WTC11 (cell line): ENCODE data around the gene HEBP1. TPM values are rescaled to one million over a fixed set of nuclear protein-coding genes. Genes with fewer than 3 reads are reported as not detected.

Experiments used
- ATAC-seq: fragments of 200-7000 bp; cut with Tn5 transposase; 2 replicates; pipeline ENCODE4 v1.10.0; 2021; ENCODE audit warnings: mild to moderate bottlenecking, moderate library complexity
- CTCF ChIA-PET: fragments of 300-600 bp; sonication (Branson Sonifier 250); formaldehyde crosslinking; loops from one replicate; lab custom pipeline; 2021; ENCODE audit warnings: antibody characterized with exemption; lab: Charles Lee
- POLR2A ChIA-PET: fragments of 350-600 bp; sonication (Branson Sonifier 250); formaldehyde crosslinking; loops from one replicate; lab custom pipeline; 2021; ENCODE audit warnings: antibody characterized with exemption; lab: Charles Lee
- DNase-seq: peaks from one replicate; pipeline ENCODE4 v3.0.0; 2021; ENCODE audit warnings: low spot score
- H3K27ac Mint-ChIP-seq: 2 replicates; pipeline ENCODE4 v1.8.0; 2021; ENCODE audit warnings: mixed read lengths
- H3K27me3 Mint-ChIP-seq: 2 replicates; pipeline ENCODE4 v1.8.0; 2021; ENCODE audit warnings: low read depth, mild to moderate bottlenecking, moderate library complexity, mixed read lengths
- H3K36me3 Mint-ChIP-seq: 2 replicates; pipeline ENCODE4 v1.8.0; 2021; ENCODE audit warnings: mixed read lengths
- H3K4me1 Mint-ChIP-seq: 2 replicates; pipeline ENCODE4 v1.8.0; 2022; ENCODE audit warnings: mixed read lengths
- H3K4me3 Mint-ChIP-seq: 2 replicates; pipeline ENCODE4 v1.8.0; 2021; ENCODE audit warnings: mild to moderate bottlenecking, moderate library complexity, mixed read lengths
- H3K9me3 Mint-ChIP-seq: 2 replicates; pipeline ENCODE4 v1.8.0; 2021; ENCODE audit warnings: mixed read lengths
- ATF2 ChIP-seq: sonication (generic); formaldehyde crosslinking; IDR thresholded peaks from 2 replicates; pipeline ENCODE4 v1.8.1; 2022; ENCODE audit warnings: low read depth, missing genetic modification reagents, borderline replicate concordance
- CDX4 ChIP-seq: fragments of 250-450 bp; sonication (Bioruptor Pico); IDR thresholded peaks from 2 replicates; pipeline ENCODE4 v1.9.0; 2021; ENCODE audit warnings: moderate library complexity, mild to moderate bottlenecking, inconsistent platforms, borderline replicate concordance
- CREM ChIP-seq: sonication (generic); formaldehyde crosslinking; IDR thresholded peaks from 2 replicates; pipeline ENCODE4 v1.8.1; 2022; ENCODE audit warnings: mild to moderate bottlenecking, missing genetic modification reagents, moderate library complexity
- ELF4 ChIP-seq: sonication (generic); formaldehyde crosslinking; IDR thresholded peaks from 2 replicates; pipeline ENCODE4 v1.8.1; 2022; ENCODE audit warnings: low read depth, mild to moderate bottlenecking, moderate library complexity, missing genetic modification reagents
- GABPB1 ChIP-seq: sonication (generic); formaldehyde crosslinking; IDR thresholded peaks from 2 replicates; pipeline ENCODE4 v1.8.1; 2023; ENCODE audit warnings: mild to moderate bottlenecking, missing genetic modification reagents
- GRHL2 ChIP-seq: fragments of 250-450 bp; sonication (Bioruptor Pico); IDR thresholded peaks from 2 replicates; pipeline ENCODE4 v1.8.0; 2022; ENCODE audit warnings: mild to moderate bottlenecking, moderate library complexity; ENCODE audit not compliant: insufficient replicate concordance, severe bottlenecking
- HMGA2 ChIP-seq: fragments of 250-450 bp; sonication (Bioruptor Pico); IDR thresholded peaks from 2 replicates; pipeline ENCODE4 v1.4.0; 2021; ENCODE audit warnings: mild to moderate bottlenecking, moderate library complexity
- IRF1 ChIP-seq: sonication (generic); formaldehyde crosslinking; IDR thresholded peaks from 2 replicates; pipeline ENCODE4 v1.8.0; 2023; ENCODE audit warnings: missing genetic modification reagents
- JUN ChIP-seq: sonication (generic); formaldehyde crosslinking; IDR thresholded peaks from 2 replicates; pipeline ENCODE4 v1.8.0; 2023; ENCODE audit warnings: mild to moderate bottlenecking, missing genetic modification reagents
- MAX ChIP-seq: sonication (generic); formaldehyde crosslinking; IDR thresholded peaks from 2 replicates; pipeline ENCODE4 v1.8.0; 2022; ENCODE audit warnings: mild to moderate bottlenecking, missing genetic modification reagents
- NR2C2 ChIP-seq: sonication (generic); formaldehyde crosslinking; IDR thresholded peaks from 2 replicates; pipeline ENCODE4 v1.8.0; 2022; ENCODE audit warnings: mild to moderate bottlenecking, missing genetic modification reagents
- OVOL2 ChIP-seq: fragments of 250-450 bp; sonication (Bioruptor Pico); IDR thresholded peaks from 2 replicates; pipeline ENCODE4 v1.9.0; 2021; ENCODE audit warnings: mild to moderate bottlenecking, borderline replicate concordance
- RORB ChIP-seq: fragments of 250-450 bp; sonication (Bioruptor Pico); IDR thresholded peaks from 2 replicates; pipeline ENCODE4 v1.9.0; 2021; ENCODE audit warnings: mild to moderate bottlenecking
- TCF7 ChIP-seq: sonication (generic); formaldehyde crosslinking; IDR thresholded peaks from 2 replicates; pipeline ENCODE4 v1.8.0; 2022; ENCODE audit warnings: mild to moderate bottlenecking, low read depth, missing genetic modification reagents, moderate library complexity
- TEAD1 ChIP-seq: sonication (generic); formaldehyde crosslinking; IDR thresholded peaks from 2 replicates; pipeline ENCODE4 v1.8.0; 2022; ENCODE audit warnings: mild to moderate bottlenecking, missing genetic modification reagents
- ZNF138 ChIP-seq: sonication (generic); formaldehyde crosslinking; conservative IDR thresholded peaks from 2 replicates; pipeline ENCODE4 v1.8.1; 2022; ENCODE audit warnings: mild to moderate bottlenecking, moderate library complexity, missing genetic modification reagents
- ZNF232 ChIP-seq: sonication (generic); formaldehyde crosslinking; IDR thresholded peaks from 2 replicates; pipeline ENCODE4 v1.8.0; 2022; ENCODE audit warnings: mild to moderate bottlenecking, missing genetic modification reagents
- ZNF263 ChIP-seq: sonication (generic); formaldehyde crosslinking; IDR thresholded peaks from 2 replicates; pipeline ENCODE4 v1.8.1; 2022; ENCODE audit warnings: low read depth, mild to moderate bottlenecking, moderate library complexity, missing genetic modification reagents
- ZNF317 ChIP-seq: sonication (generic); formaldehyde crosslinking; IDR thresholded peaks from 2 replicates; pipeline ENCODE4 v1.8.1; 2023; ENCODE audit warnings: low read depth, mild to moderate bottlenecking, moderate library complexity, missing genetic modification reagents, borderline replicate concordance
- ZNF671 ChIP-seq: fragments of 250-450 bp; sonication (Bioruptor Pico); IDR thresholded peaks from 2 replicates; pipeline ENCODE4 v1.8.0; 2021; ENCODE audit warnings: mild to moderate bottlenecking
- total RNA-seq: library from RNA; stranded (reverse); gene quantifications from 3 replicates; pipeline ENCODE4 v1.2.3, GENCODE V29; 2021
- TF ChIP-seq, protein P1 (sequence below): sonication (generic); formaldehyde crosslinking; IDR thresholded peaks from 2 replicates; pipeline ENCODE4 v1.8.1; 2023; ENCODE audit warnings: mild to moderate bottlenecking, missing genetic modification reagents
- TF ChIP-seq, protein P2 (sequence below): sonication (generic); formaldehyde crosslinking; IDR thresholded peaks from 2 replicates; pipeline ENCODE4 v1.8.0; 2022; ENCODE audit warnings: mild to moderate bottlenecking, missing genetic modification reagents
- TF ChIP-seq, protein P3 (sequence below): sonication (generic); formaldehyde crosslinking; conservative IDR thresholded peaks from 2 replicates; pipeline ENCODE4 v1.8.1; 2023; ENCODE audit warnings: mild to moderate bottlenecking, low read depth, missing genetic modification reagents, moderate library complexity

Gene HEBP1
- total RNA-seq, 1 experiment from 2014 or later = 61.8 TPM

- H3K4me3 Mint-ChIP-seq = no peak overlapping the region
- H3K9me3 Mint-ChIP-seq = no peaks in the 10 kb centered on the region
- DNase-seq (no peak), ATAC-seq (no peak)
- POLR2A ChIA-PET = no interaction called here
- no peak overlapping the region for H3K27ac Mint-ChIP-seq
- TF ChIP-seq ZNF263 (CRISPR knock-in tag) (no peak), ZNF671 (CRISPR knock-in tag) (no peak), IRF1 (CRISPR knock-in tag) (no peak), TEAD1 (CRISPR knock-in tag) (no peak)
- TF ChIP-seq, all 79 proteins: peak for 0
- Mint-ChIP-seq H3K27me3 (no peaks in the 10 kb centered on the region), H3K36me3 (no peaks in the 10 kb centered on the region), H3K4me1 (no peaks in the 10 kb centered on the region)
- CTCF ChIA-PET = no interaction called here
Observed at GRCh38 chr12:12951504-12951903, 48.6 kb downstream of the HEBP1 start.

DNA sequence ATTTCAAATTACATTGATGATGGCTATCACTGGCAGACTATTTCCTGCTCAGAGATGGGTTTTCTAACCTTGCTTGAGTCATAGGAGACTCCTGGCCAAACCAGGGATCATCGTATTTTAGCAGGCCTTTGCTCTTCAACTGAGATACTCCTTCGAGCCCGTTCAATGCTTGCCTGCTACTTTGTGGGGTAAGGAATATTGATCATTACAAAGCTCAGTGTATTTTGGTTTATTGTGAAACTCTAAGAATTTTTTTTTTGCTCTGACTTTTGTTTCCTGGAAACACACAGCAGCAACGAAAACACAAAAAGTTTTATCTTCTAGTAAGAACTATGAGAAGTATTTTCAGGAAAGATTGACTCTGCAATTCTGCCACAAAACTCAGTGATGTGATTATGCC is 52.2 kb downstream of the HEBP1 start:
- no peak overlapping the region for H3K27ac Mint-ChIP-seq
- DNase-seq (no peak), ATAC-seq (no peak)
- no peaks in the 10 kb centered on the region for H3K36me3 Mint-ChIP-seq
- no peaks in the 10 kb centered on the region for H3K9me3 Mint-ChIP-seq
- TF ChIP-seq JUN (CRISPR knock-in tag) = no peak
- TF ChIP-seq CDX4 (CRISPR knock-in tag) = no peak
- TF ChIP-seq, protein P1, sequence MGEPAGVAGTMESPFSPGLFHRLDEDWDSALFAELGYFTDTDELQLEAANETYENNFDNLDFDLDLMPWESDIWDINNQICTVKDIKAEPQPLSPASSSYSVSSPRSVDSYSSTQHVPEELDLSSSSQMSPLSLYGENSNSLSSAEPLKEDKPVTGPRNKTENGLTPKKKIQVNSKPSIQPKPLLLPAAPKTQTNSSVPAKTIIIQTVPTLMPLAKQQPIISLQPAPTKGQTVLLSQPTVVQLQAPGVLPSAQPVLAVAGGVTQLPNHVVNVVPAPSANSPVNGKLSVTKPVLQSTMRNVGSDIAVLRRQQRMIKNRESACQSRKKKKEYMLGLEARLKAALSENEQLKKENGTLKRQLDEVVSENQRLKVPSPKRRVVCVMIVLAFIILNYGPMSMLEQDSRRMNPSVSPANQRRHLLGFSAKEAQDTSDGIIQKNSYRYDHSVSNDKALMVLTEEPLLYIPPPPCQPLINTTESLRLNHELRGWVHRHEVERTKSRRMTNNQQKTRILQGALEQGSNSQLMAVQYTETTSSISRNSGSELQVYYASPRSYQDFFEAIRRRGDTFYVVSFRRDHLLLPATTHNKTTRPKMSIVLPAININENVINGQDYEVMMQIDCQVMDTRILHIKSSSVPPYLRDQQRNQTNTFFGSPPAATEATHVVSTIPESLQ (CRISPR knock-in tag) = no peak
- no peak for TF ChIP-seq ATF2 (CRISPR knock-in tag)
- no peak for TF ChIP-seq GABPB1 (CRISPR knock-in tag)
- no peak for TF ChIP-seq ZNF317 (CRISPR knock-in tag)
- TF ChIP-seq MAX = no peak
- TF ChIP-seq HMGA2 (CRISPR knock-in tag) = no peak
- no peak for TF ChIP-seq RORB (CRISPR knock-in tag)
- no peak for TF ChIP-seq ZNF232
- TF ChIP-seq, protein P2, sequence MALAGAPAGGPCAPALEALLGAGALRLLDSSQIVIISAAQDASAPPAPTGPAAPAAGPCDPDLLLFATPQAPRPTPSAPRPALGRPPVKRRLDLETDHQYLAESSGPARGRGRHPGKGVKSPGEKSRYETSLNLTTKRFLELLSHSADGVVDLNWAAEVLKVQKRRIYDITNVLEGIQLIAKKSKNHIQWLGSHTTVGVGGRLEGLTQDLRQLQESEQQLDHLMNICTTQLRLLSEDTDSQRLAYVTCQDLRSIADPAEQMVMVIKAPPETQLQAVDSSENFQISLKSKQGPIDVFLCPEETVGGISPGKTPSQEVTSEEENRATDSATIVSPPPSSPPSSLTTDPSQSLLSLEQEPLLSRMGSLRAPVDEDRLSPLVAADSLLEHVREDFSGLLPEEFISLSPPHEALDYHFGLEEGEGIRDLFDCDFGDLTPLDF = no peak
- ChIA-PET CTCF (interaction anchor here (1.7 kb wide), 1 partner anchor 264 kb away, joined by 6 read pairs; no protein-coding TSS in a partner anchor), POLR2A (no interaction called here)
- H3K4me1 Mint-ChIP-seq = no peaks in the 10 kb centered on the region
- no peak overlapping the region for H3K4me3 Mint-ChIP-seq
- no peaks in the 10 kb centered on the region for H3K27me3 Mint-ChIP-seq

GRCh38 chr12:12946686-12947355 is 53.2 kb downstream of the HEBP1 start:
- CTCF ChIA-PET = interaction anchor here (1.5 to 1.7 kb wide), 3 partner anchors 29 to 265 kb away, joined by 4 to 7 read pairs (median 6); no protein-coding TSS in a partner anchor
- Mint-ChIP-seq H3K4me3 (no peak overlapping the region), H3K36me3 (no peaks in the 10 kb centered on the region), H3K27ac (no peak overlapping the region), H3K27me3 (no peaks in the 10 kb centered on the region), H3K4me1 (no peaks in the 10 kb centered on the region), H3K9me3 (no peaks in the 10 kb centered on the region)
- no peak for DNase-seq
- no peak for ATAC-seq
- POLR2A ChIA-PET = no interaction called here
- TF ChIP-seq, protein P3, sequence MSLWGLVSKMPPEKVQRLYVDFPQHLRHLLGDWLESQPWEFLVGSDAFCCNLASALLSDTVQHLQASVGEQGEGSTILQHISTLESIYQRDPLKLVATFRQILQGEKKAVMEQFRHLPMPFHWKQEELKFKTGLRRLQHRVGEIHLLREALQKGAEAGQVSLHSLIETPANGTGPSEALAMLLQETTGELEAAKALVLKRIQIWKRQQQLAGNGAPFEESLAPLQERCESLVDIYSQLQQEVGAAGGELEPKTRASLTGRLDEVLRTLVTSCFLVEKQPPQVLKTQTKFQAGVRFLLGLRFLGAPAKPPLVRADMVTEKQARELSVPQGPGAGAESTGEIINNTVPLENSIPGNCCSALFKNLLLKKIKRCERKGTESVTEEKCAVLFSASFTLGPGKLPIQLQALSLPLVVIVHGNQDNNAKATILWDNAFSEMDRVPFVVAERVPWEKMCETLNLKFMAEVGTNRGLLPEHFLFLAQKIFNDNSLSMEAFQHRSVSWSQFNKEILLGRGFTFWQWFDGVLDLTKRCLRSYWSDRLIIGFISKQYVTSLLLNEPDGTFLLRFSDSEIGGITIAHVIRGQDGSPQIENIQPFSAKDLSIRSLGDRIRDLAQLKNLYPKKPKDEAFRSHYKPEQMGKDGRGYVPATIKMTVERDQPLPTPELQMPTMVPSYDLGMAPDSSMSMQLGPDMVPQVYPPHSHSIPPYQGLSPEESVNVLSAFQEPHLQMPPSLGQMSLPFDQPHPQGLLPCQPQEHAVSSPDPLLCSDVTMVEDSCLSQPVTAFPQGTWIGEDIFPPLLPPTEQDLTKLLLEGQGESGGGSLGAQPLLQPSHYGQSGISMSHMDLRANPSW (CRISPR knock-in tag) = no peak
- TF ChIP-seq NR2C2 (CRISPR knock-in tag) (no peak), TCF7 (CRISPR knock-in tag) (no peak), ZNF138 (no peak), CREM (no peak), OVOL2 (CRISPR knock-in tag) (no peak), ELF4 (CRISPR knock-in tag) (no peak), GRHL2 (no peak)
